ENCODE data around the gene YLPM1.

Gene YLPM1

DNA sequence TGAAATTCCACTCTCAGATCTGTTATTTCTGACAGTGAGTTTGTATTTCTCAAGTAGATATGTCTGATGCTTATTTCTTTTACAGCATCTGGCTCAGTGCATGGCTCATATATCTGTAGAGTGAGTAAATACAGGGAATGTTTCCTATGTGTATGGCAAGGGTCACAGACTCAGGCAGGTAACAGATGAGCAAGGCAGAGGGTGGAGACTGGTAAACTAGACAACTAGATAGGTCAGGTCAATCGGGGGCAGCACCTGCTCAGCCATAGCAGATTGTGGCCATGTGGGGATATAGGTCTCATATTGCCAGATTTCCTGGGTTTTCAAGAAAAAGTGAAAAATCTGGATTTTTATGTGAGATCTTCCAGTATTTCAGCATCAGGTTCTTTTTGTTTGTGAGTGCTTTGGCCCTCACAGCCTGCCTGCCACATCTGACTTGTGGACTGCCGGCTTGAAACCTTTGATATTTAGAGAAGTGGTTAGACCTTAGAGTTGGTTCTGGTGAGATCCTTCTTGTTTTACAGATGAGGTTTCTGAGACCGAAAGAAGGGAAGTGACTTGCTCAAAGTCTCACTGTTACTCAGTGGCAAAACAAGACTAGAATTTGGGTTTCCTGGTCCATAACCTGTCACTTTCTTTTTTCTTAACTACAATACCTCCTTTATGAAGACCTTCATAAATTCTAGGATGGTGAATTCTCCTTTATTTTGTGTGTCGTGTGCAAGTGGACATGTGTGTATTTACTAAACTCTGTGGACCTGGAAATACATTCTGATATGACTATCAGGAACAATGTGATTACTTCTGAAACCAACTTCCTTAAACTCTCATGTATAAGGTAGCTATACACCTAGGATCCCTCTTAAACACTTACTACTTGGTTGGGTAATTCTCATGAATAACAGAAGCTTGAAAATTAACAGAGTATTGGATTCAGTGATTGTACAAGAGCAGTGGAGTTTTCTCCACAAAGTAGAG lies 78.4 kb downstream of the YLPM1 start:
- DNase-seq = no peak

DNA sequence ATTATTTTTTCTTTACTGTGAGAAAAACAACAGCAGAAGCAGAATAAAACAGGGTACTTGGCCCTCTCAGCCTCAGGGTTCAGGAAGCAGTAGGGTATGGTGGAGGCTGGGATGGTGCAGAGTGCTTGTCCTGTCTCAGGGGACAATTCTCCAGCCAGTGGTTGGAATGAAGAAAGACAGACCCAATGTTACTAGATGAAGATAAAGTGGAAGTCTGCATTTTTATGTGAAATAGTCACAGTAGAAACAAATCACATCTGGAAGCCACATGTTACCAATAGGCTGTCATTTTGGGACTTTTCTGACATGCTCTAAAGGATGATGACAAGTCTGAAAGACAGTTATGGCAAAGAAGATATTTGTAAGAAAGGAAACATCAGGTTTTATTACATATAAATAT lies 80.5 kb downstream of the YLPM1 start:
- DNase-seq = no peak

DNA sequence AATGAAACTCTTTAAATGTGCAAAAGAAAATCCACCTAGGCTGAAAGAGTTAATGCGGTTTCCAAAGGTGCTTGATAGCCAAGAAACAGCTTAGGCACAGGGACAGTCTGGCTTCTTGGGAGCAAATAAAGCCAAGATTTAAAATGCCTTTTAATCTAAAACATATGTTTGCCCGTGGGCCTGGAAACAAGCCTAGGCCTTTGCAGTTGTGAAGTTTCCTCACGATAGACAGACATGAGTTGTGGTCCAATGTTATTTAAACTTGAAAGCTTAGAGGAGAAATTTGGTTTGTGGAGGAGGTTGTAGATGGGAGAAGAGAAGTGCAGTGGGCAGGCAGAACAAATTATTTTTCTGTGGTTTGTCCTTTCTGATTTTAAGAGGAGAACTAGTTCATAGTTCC lies 83.1 kb downstream of the YLPM1 start:
- no peak for DNase-seq

DNA sequence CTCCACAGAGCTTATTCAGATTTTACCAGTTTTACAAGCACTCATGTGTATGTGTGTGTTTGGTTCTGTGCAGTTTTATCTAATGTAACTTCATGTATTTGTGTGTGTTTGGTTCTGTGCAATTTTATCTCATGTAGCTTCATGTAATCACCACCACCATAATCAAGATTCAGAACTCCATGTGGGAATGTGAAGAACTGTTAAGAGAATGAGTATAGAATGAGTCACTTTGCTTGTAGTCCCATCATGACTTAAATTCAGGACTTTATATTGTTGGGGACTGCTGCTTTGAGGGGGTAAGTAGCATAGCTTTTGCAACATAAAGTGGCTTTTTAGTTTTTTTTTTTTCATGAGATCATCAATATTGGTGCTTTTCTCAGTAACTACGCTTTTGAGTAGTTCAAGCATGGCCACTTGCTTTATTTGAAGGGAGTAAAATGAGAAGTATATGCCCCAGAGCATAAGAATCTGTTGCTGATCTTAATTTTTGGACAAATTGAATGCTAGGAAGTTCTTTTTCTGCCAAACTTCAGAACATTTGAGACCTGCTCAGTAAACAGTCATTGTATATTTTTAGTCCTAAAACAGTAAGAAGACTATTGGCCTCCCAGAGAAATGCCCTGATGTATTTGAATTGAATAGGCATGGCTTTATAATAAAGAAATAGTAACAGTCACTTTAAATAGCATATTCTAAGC lies 84.0 kb downstream of the YLPM1 start:
- no peak for DNase-seq

DNA sequence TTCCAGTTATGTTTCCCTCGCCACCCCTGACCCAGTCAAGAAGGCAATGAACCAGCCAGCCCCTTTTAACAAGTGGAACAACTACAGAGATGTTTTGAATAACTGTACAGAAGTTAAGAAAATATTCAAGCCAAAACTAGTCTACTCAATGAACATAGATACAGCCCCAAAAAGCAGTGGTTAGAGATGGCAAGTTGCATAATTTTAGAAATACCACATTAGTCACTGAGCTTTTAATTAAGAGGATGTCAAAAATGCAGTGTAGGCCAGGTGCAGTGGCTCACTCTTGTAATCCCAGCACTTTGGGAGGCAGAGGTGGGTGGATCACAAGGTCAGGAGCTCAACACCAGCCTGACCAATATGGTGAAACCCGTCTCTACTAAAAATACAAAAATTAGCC lies 85.7 kb downstream of the YLPM1 start:
- DNase-seq = no peak

DNA sequence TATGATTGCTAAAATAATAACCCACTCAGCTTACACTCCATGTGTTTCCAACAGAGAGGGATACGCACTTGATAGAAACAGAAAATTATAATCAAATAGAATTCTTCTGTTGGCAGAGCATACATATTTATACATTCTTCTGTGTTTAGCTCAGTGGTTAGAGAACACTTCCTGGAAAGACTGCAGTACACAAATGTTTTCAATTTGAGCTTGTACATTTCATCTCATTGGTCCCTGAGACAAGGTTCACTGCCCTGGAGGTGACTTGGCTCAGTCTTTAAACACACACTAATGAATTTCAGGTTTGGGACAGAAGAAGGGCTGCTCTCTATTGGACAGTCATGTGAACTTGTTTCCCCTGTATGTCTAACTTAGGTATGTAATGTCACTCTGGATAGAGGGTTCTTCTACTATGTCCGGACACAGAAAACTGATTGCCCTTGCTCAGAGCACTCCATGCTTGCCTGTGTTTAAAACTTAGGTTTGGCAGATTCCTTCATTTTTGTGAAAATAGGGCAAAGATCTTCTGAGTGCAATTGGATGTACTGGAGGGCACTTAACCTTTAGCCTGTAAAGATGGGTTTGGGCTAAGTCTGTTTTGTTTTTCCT lies 89.9 kb downstream of the YLPM1 start:
- DNase-seq = no peak

DNA sequence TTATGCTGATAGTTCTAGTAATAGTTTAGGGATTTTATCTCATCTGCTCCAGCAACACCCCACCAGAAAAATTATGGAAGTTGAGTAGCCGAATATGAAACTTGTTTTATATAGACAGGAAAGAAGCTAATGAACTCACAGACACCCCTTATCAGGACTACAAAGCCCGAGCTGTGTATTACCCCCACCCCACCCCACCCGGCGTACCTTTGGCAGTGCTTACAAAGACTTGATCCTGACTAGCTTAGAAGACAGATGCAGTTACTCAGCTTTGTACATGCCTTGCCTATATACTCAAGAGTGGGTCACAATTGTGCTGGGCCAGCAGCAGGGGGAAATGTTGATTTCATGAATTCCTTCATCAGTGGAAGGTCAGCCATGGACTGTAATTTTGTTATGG lies 90.5 kb downstream of the YLPM1 start:
- no peak for DNase-seq

DNA sequence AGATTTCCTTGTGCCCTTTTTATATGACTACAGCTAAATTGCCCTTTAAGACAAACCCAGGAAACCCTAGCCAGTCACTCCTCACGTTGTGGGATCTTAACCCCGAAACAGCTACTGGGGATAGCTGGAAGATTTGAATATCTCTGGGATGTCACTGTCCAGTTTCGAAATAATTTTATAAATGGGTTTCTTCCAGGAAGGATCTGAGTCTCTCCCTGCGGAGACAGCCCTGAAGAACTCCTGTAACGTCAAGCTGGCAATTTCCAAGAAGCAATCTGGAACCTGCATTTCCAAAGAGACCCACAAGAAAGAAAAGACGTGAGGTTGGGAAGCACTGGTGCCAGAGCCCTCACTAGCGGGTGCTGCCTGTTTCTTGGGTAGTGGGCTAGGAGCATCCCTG lies 91.9 kb downstream of the YLPM1 start:
- DNase-seq = no peak

DNA sequence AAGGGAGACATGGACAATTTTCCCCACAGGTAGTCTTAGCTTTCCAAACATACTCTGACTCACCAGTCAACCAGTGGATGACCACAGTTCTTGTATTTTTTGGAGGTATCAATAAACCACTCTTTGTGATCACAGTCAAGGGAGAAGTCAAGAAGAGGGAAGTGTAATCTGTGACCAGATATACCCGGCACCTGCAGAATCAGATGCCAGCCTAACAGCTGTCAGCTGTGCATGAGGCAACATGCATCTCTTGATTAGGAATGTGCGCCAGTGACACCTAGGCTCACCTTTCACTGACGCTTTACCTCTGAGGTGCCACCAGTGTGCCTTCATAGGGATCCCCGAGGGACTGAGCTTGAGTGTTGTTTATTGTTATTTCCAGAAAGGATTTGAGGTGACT lies 92.8 kb downstream of the YLPM1 start:
- no peak for DNase-seq

DNA sequence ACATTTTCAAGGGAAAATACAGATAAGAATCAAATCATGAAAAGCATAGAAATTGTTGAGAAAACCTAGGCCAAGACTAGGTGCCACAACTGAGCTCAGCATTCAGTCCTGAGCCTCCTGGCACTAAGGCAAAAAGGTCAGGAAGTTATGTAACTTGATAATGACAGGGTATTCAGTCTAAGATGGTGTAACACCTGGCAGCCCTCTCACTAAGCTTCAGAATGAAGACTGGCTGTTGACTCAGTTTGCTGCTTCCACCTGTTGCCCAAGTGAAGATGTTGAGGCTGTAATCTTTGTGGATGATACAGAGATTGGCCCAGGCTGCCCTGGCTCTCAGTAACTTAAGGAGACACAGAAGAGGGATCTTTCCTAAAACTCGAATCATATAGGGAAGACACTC lies 93.2 kb downstream of the YLPM1 start:
- DNase-seq = no peak

DNA sequence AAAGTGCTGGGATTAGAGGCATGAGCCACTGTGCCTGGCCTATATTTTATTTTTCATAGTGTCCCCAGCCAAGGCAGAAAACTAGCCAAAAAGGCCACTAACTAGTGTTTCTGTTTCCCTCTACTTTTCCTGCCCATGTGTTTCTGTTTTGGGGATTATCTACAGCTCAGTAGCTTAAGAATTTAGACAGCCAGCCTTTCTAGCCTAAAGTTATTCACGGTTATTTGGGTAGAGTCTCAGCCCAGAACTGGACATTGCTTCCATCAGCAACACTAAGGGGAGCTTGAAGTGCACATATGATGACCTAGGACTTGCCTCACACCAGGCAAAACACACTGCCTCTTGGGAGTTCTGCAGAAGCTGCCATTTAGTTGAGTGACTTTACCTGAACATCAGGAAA lies 94.9 kb downstream of the YLPM1 start:
- DNase-seq = no peak

DNA sequence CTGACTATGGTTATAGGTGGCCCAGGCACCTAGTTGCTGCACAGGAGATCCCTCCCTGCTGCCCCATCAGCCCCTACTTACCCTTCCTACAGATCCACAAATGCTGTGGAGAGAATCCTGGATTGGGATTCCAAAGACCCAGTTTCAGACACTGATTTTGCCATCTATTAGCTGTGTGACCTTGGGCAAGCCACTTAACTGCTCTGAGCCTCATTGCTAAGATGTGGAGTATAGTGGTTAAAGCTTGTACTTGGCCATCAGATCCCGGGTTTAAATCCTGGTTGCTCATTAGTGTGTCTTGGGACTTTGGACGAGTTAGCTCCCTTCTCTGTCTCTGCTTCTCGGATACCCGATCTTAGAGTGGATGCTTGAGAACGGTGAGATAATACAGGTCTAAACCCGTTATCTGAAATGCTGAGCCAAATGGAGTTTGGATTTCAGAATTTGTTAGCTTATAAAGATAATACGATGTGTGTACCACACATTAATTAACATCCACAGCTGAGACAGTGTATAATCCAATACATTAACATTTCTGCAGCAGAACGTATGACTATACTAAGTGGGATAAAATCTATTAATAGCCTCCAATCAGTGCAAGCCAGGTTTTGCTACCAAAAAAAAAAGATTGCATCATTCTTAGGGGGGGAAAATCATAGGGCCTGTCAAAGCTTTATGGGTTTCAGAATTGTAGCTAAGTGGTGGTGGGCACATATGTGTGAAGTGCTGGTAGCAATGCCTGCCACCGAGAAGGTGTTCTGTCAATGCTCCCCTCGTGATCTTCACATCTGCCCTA lies 96.8 kb downstream of the YLPM1 start:
- no peak for DNase-seq

DNA sequence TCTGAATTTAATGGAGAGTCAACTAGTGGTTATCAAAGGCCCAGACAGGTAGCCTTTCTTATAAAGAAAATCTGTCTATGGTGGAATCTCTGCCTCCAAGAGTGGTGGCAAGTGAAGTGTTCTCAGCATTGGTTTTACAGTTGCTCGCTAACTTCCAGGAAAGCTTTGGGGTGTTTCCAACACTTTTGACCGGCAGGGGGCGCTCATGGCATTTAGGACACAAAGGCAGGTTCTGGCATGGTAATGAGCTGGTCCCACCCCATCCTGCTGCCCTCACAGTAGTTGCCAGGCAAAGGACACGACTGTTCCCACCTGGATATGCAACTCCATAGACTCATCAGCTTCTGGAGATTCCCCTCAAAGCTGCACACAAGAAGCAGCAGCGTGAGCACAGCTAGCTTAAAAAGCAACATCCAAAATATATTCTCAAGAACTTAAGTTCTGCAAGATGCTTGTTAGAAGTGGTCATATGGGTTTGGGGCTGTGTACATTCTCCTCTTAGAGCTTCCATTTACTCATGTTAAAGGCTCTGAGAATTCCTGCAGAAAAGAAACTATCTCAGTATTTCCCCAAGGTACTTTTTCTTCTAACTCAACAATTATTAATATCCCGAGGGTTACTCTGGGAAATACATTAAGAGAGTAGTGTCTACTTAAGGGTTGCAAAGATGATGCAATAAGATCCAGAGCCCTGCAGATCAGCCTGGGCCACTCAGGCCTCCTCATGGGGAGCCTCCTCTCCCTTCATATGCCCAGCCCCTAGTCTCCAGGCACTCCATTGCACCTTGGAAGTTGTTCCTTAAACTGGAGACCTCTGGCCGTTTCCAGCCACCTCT lies 98.0 kb downstream of the YLPM1 start:
- DNase-seq = peak; percentile 84

DNA sequence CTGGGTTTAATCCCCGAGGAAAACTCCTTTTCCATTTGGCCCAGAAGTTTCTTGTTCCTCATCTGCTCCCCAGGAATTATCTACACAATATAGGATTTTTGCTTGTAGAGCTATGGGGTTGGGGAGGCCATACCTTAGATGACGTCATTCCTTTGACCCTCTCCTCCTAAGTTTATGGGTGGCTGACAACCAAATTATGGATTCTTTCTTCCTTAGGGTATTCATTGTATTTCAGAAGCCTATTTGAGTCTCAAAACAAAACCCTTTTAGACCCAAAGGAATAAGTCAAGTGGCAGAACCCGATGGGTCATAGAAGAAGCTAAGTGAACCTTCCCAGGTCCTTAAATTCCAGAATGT lies 98.6 kb downstream of the YLPM1 start:
- no peak for DNase-seq

DNA sequence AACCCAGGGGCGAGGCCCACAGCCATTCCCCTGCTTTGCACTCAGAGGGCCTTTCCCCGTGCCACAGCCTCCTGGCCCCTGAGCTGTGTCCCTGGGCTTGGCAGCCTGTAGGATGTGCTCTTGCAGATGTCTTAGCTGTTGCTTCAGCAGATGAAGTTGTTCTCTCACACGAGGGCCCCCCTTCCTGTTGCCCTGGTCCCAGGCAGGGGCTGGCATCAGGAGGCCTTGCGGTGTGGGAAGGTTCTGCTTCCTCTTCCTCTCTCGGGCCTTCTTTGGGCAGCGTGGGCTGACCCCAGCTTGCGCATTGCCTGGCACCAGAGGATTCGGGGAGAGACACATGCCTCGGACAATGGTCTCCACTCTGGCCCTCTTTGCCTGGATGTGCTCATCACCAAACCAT lies 100.2 kb downstream of the YLPM1 start:
- no peak for DNase-seq

DNA sequence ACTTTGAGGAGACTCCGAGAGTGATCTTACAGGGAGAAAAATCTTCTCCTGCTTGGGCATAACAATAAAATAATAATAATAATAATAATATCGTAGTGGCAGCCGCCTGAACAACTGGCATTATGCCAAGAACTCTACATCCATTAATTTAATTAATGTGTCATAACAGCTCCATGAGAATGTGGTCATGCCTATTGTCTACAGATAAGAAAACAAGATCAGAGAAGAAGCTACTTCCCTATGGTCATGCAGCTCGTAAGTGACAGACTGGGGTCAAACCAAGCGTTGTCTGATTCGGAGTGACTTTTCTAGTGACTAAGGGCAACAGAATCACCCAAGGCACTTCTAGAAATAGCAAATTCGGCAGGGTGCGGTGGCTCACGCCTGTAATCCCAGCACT lies 101.1 kb downstream of the YLPM1 start:
- no peak for DNase-seq

DNA sequence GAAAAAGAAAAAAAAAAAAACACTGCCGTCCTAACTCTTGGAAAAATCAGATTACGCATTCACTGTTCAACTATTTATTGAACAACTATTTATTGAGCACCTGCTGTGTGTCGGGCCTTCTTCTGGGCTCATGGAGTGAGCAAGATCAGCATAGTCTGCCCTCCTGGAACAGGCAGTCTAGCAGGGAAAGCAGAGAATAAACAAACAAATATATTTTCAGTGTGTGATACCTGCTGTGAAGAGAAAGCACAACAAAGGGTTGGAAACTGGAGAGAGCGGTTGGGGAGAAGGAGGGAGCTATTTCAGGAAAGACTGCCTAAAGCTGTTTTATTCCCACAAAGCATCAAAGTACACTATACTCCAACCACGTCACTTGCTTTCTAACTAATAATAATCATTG lies 102.0 kb downstream of the YLPM1 start:
- no peak for DNase-seq

DNA sequence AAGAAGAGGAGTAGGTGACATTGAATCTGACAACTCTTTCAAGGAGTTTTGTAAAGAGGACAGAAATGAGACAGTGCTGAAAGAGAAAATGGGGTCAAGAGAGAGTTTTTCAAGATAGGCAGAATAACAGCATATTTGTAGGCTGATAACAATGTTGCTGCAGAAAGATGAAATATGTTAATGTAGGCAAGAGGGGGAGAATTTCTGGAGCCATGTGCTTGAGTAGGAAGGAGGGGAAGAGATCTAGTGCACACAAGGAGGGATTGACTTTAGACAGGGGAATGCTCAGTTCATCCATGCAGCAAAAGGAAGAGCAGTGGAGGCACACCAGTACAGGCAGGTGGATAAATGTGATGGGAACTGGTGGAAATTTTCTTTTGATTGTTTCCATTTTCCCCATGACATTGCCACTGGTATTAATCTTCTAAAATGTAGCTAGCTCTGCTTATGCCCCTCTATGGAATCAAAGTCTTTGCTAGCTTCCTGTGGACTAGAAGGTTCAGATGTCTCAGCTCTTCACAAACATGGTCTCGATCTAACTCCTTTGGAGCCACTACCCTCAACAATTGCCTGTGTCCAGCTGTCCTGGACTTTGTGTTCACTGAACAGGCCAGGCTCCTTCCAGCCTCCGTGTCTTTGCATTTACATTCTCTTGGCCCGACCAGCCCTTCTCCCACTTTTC lies 103.7 kb downstream of the YLPM1 start:
- no peak for DNase-seq

DNA sequence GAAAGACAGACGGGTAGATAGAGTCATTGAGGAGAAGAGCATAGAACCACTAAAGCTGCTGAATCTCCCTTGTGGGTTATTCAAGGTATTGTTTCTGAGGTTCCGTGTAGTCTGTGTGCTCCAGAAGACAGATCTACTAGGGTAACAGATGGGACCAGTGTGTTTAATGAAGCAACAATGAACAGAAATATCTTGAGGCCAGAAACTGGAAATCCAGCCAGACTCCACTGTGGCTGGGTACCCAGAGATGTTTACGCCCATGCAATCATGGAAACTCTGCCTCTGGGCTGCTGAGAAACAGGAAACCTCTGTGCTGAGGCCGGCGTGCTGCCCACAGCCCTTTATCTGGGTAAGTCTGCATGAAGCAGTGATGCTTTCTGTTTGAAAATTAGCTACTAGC lies 104.6 kb downstream of the YLPM1 start:
- DNase-seq = no peak

DNA sequence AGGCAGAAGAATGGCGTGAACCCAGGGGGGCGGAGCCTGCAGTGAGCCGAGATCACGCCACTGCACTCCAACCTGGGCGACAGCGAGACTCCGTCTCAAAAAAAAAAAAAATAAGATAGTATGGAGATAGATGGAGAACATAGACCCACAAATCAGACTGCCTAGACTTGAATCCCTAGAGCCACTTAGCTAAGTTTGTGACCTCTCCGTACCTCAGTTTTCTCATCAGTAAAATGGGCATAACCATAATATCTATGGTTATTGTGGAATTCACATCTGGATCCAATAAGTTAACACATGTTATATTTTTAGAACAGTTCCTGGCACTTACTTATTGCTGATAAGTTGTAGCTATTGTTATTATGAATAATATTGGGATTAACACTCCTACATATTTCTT lies 105.6 kb downstream of the YLPM1 start:
- no peak for DNase-seq

DNA sequence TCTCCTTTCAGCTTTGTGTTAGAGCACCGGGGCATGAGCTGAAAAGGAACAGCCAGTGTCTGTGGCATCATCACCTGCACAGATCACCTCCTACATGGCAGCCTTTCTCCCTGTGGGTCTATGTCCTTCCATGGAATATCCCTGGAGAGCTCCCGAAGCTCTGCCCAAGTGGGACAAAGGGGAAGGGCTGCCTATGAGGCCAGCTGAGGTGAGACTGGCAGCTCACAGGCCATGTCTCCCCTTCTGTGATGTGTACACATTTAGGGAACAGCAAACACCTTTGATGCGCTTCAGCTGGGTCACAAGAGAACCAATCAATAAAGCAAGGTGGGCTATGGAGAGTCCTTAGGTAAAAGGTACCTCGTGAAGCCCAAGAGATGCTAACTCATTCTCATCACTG lies 108.7 kb downstream of the YLPM1 start:
- DNase-seq = no peak

DNA sequence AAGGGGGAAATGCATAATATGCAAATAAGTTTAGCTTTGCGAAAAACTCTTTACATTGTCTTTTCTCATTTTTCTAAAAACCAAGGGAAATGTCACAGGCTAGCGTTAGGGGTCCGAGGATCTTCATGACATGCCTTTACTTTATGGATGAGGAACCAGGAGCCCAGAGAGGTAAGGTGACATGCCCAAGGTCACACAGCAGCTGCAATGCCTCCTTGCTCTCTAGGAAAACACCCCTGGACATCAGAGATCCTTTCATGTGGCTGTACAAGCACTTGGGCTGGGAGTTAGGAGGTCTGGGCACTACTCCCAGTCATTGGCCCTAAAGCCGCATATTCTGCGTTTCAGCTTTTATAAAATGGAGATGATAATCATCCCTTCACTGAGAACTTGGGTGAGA lies 112.1 kb downstream of the YLPM1 start:
- no peak for DNase-seq
